ENCODE measurements around the gene ARPC2. TPM values are rescaled to one million over a fixed set of nuclear protein-coding genes. Genes with fewer than 3 reads are reported as not detected.

ARPC2 gene
- total RNA-seq, 1 donor from 2014 or later: 515 TPM

DNA sequence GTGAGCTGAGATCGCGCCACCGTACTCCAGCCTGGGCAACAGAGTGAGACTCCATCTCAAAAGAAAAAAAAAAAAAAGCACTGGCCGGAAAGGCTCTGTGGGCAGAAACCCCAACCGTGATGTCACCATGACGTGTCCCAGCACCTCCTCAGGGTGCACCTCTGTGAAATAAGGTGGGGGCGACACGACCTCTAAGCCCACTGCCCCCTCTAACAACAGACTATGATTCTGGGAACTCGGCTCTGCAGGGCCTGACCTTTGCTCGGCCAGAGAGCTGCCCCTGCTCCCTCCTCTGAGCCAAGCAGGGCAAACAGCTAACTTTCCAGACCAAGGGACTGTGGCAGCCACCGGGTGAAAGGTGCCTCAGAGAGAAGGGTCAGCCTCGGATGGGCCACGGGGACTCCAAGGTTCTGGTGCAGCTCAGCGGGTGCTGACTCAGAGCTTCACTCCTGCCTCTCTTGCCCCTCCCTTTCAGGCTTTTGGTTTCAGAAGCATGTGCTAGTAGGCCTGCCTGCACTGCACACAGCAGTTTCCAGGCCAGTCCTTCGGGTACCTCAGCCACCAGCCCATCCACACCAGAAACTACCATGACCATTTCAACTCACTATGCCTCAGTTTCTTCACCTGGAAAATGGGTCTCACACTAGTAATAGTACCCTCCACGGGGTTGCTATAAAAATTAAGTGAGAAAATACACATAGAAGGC lies 67.3 kb downstream of the ARPC2 start:
- DNase-seq: peak; percentile 87
- no peaks in the 10 kb centered on the region for H3K27me3 Mint-ChIP-seq
- H3K4me1 Mint-ChIP-seq: peaks cover 48% of the 10 kb centered on the region
- H3K4me3 Mint-ChIP-seq: peak overlapping the region; percentile 86
- H3K27ac Mint-ChIP-seq: peak overlapping the region; percentile 92
- peaks cover 36% of the 10 kb centered on the region for H3K36me3 Mint-ChIP-seq (ENCODE audit: low read depth)
- H3K9me3 Mint-ChIP-seq: no peaks in the 10 kb centered on the region
- intact Hi-C loops (cut with micrococcal nuclease): loop anchor here (10.0 kb wide), 1 partner anchor 1101 kb away; the partner anchor contains the start of gene DNPEP

GRCh38 chr2:218285604-218286003 lies 68.6 kb downstream of the ARPC2 start:
- intact Hi-C loops (cut with micrococcal nuclease): loop anchor here (1.0 to 10.0 kb wide), 5 partner anchors 15 to 1099 kb away; partner anchors contain the start of genes AAMP, ARPC2, CNOT9 and DNPEP
- peak; percentile 67 for DNase-seq
- Mint-ChIP-seq H3K9me3 (no peaks in the 10 kb centered on the region), H3K4me3 (peak overlapping the region; percentile 86), H3K36me3 (ENCODE audit: low read depth) (peaks cover 25% of the 10 kb centered on the region), H3K27ac (peak overlapping the region; percentile 92), H3K27me3 (no peaks in the 10 kb centered on the region), H3K4me1 (peaks cover 58% of the 10 kb centered on the region)

DNA sequence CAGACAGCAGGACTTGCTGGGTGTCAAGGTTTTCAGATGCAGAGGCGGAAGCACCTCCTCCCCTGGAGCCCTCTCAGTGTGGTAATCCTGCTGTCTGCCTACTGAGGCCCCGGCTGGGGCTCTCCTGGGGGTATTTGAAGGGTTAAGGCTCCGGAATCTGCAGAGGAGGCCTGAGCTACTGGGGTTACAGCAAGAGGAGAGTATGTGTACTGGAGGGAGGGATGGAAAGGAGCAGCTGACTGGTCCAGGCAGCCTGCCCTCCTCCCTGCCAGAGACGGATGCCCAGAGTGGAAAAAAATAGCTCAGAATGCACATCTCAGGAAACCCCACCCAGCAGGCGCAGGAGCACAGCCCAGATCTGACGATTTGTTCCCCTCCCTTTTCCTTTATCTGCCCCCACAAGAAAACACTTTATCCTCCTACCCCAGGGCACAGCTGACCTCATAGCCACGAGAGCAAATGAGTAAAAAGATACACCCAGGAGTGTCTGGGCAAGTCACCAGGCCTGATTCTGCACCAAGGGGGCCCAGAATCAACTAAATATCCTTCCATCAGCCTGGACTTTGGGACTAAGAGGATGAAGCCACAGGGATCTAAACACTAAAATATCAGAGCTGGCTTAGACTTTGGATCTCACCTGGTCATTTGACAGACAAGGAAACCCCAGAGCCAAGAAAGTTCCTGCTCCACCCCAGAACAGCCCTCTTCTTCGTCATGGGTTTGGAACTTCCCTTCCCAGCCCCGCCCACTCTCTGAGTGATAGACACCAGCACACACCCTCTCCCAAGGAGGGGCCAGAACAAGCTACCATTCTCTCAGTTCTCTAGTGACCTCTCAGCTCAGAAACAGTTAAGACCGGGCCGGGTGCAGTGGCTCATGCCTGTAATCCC lies 69.8 kb downstream of the ARPC2 start:
- peak; percentile 95 for DNase-seq
- intact Hi-C loops (cut with micrococcal nuclease): loop anchor here (1.0 to 10.0 kb wide), 6 partner anchors 17 to 1098 kb away; partner anchors contain the start of genes AAMP, ARPC2, CNOT9 and DNPEP
- Mint-ChIP-seq H3K4me1 (peaks cover 67% of the 10 kb centered on the region), H3K4me3 (peak overlapping the region; percentile 86), H3K9me3 (no peaks in the 10 kb centered on the region), H3K27ac (peak overlapping the region; percentile 92), H3K27me3 (no peaks in the 10 kb centered on the region), H3K36me3 (ENCODE audit: low read depth) (peaks cover 20% of the 10 kb centered on the region)

DNA sequence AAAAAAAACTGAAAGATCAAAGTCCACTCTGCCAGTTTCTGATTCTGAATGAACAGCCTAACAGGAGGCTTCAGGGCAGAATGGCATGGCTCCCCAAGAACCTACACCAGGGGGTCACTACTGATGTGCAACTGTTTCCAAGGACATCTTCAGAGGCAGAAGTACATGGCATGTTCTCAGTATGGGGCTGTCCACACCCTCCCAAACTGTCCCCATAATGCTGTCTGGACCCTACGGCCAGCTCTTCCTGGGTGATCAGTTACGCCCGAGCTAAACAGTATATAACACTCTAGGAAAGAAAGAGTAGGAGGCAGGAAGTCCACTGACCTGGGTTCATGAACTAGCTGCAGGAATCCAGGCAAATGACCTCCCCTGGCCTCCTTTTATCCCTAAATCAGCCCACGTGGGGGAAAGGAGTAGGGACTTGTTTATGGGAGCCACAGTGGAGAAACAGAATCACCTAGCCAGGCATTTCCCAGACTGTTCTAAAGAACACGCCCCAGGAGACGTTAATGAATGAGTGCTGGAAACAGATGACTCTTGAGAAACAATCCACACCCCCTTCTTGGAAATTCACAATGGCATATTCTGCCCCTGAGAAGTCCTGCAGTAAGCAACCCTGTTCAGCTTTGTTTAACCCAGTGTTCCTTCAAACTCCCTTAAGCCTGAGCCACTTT lies 72.8 kb downstream of the ARPC2 start:
- peak overlapping the region; percentile 91 for H3K27ac Mint-ChIP-seq
- DNase-seq: peak; percentile 63
- peaks cover 66% of the 10 kb centered on the region for H3K4me1 Mint-ChIP-seq
- intact Hi-C loops (cut with micrococcal nuclease): loop anchor here (5.0 to 10.0 kb wide), 2 partner anchors 78 to 1095 kb away; partner anchors contain the start of gene DNPEP
- H3K9me3 Mint-ChIP-seq: no peaks in the 10 kb centered on the region
- H3K27me3 Mint-ChIP-seq: no peaks in the 10 kb centered on the region
- H3K36me3 Mint-ChIP-seq (ENCODE audit: low read depth): peaks cover 16% of the 10 kb centered on the region
- peak overlapping the region; percentile 94 for H3K4me3 Mint-ChIP-seq

DNA sequence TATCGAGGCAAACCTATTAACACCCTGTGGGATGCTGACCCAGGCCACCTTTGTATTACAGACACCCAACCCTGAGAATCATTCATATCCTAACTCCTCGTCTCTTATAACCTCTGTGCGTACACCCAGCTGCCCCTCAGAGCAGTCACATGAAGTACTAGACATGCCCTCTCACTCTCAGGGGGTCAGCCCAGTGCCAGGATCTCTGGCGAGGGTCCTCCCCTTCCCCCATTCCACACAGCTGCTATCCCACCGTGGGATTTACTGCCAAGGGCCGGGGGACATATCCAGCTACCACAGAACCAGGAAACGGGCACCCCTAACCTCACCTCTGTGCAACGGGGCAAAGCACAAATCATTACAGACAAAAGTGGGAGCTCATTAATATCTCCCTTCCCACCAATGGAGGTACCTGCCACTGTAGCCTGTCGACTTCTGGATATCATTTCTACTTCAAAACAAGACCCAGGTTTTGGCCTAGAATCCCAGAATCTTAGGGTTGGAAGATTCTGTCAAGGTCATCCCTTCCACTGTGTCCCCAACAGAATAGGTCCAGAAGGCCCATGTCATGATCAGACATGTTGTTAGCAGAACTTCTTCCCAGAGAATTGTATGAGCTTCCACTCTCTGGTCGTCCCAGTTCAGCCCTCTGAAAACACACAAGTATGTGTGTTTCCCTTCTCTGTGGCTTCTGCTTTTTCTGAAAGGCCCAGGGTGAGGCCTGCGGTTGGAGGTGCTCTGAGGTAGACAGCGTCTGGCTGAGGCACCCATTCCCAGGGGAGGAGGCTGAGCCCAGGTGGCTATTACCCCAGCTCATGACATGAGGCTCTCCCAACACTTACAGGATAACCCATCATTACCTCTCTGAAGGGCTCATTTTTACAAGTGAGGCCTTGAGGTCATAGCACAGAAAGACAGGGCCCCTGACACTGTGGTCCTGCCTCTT lies 73.6 kb downstream of the ARPC2 start:
- Mint-ChIP-seq H3K36me3 (ENCODE audit: low read depth) (peaks cover 12% of the 10 kb centered on the region), H3K27me3 (peaks cover 3% of the 10 kb centered on the region), H3K27ac (peak overlapping the region; percentile 91), H3K9me3 (no peaks in the 10 kb centered on the region), H3K4me1 (peaks cover 61% of the 10 kb centered on the region), H3K4me3 (peak overlapping the region; percentile 94)
- peak; percentile 86 for DNase-seq
- intact Hi-C loops (cut with micrococcal nuclease): loop anchor here (1.0 to 5.0 kb wide), 2 partner anchors 20 to 77 kb away; partner anchors contain the start of genes AAMP and PNKD

DNA sequence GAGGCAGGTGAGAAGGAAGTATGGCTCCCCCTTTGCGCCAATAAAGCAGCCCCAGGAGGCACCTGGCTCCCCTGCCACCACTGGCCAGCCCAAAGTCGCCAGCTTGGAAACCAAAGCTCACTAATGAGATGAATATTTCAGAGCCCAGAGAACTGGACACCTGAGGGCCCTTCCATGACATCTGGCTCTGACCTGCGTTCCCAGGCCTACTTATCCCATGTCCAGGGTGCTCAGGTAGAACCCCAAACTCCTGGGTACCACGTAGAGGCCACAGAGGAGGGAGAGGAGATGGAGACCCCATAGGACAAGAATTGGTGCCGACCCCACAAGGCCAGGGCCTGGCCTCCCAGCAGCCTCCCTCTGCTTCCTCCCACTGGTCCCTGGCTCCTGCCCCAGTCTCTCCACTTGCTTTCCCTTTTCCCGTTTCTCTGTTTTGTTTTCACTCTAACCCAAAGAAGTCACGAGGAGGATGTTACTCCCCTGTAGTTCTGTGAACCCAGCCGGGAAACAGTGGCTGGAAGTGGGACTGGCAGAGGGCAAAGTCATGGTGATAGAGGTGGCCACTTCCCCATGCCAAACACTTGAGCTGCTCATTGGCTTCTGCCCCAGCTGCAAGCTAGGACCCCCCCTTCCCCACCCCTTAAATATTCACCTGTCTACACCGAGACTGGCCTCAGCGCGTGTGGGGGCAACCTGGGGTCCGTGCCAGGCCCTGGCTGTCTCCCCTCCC lies 74.5 kb downstream of the ARPC2 start:
- Mint-ChIP-seq H3K27me3 (peaks cover 3% of the 10 kb centered on the region), H3K9me3 (no peaks in the 10 kb centered on the region), H3K4me1 (peaks cover 54% of the 10 kb centered on the region), H3K36me3 (ENCODE audit: low read depth) (peaks cover 11% of the 10 kb centered on the region), H3K4me3 (peak overlapping the region; percentile 94), H3K27ac (peak overlapping the region; percentile 91)
- intact Hi-C loops (cut with micrococcal nuclease): loop anchor here (1.0 to 5.0 kb wide), 2 partner anchors 21 to 76 kb away; partner anchors contain the start of genes AAMP and PNKD
- peak; percentile 70 for DNase-seq

GRCh38 chr2:218292048-218293014 lies 75.3 kb downstream of the ARPC2 start, which contains the start of gene TMBIM1:
TSS of gene TMBIM1 (minus strand) at chr2:218292503. CDS start at chr2:218282141, 10,362 bp downstream.
- Mint-ChIP-seq H3K4me1 (peaks cover 45% of the 10 kb centered on the region), H3K9me3 (no peaks in the 10 kb centered on the region), H3K27me3 (peaks cover 3% of the 10 kb centered on the region), H3K27ac (peak within 1 kb of the TSS; percentile 91), H3K4me3 (peak within 1 kb of the TSS; percentile 94), H3K36me3 (ENCODE audit: low read depth) (peaks cover 8% of the 10 kb centered on the region)
- peak; percentile 96 for DNase-seq
- intact Hi-C loops (cut with micrococcal nuclease): loop anchor here (5.0 kb wide), 1 partner anchor 75 kb away; no protein-coding TSS in a partner anchor

DNA sequence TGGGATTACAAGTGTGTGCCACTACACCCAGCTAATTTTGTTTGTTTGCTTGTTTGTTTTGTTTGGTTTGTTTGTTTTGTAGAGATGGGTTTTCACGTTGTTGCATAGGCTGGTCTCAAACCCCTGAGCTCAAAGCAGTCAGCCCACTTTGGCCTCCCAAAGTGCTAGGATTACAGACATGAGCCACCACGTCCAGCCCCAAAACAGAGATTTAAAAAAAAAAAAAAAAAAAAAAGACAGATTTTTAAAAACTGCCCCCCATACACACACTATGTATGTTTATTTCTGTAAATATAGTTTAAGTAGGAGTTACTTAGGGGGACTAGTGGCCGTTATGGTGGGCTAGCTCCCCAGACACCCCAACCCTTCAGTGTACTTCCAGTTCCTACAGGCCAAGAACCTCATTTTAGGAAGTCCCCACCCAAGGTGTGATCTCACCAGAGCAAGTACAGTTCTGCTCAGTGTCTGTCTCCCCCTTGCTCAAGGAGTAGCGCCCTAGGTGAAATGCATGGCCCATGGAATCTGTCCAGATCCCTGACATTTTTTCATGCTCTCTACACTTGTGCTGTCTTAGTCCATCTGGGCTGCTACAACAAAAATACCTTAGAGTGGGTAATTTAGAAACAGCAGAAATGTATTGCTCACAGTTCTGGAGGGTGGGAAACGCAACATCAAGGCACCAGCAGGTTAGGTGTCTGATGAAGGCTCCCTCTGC lies 76.9 kb downstream of the ARPC2 start:
- intact Hi-C loops (cut with micrococcal nuclease): loop anchor here (5.0 kb wide), 1 partner anchor 73 kb away; no protein-coding TSS in a partner anchor
- peaks cover 3% of the 10 kb centered on the region for H3K27me3 Mint-ChIP-seq
- H3K4me1 Mint-ChIP-seq: peaks cover 36% of the 10 kb centered on the region
- H3K27ac Mint-ChIP-seq: no peak overlapping the region
- H3K4me3 Mint-ChIP-seq: peak overlapping the region; percentile 9
- no peaks in the 10 kb centered on the region for H3K9me3 Mint-ChIP-seq
- peak; percentile 60 for DNase-seq
- H3K36me3 Mint-ChIP-seq (ENCODE audit: low read depth): peaks cover 3% of the 10 kb centered on the region

GRCh38 chr2:218294430-218295022 lies 77.5 kb downstream of the ARPC2 start:
- H3K27ac Mint-ChIP-seq: no peak overlapping the region
- no peak overlapping the region for H3K4me3 Mint-ChIP-seq
- no peak for DNase-seq
- H3K4me1 Mint-ChIP-seq: peaks cover 33% of the 10 kb centered on the region
- H3K36me3 Mint-ChIP-seq (ENCODE audit: low read depth): no peaks in the 10 kb centered on the region
- H3K27me3 Mint-ChIP-seq: peaks cover 3% of the 10 kb centered on the region
- intact Hi-C loops (cut with micrococcal nuclease): loop anchor here (5.0 kb wide), 1 partner anchor 73 kb away; no protein-coding TSS in a partner anchor
- no peaks in the 10 kb centered on the region for H3K9me3 Mint-ChIP-seq

GRCh38 chr2:218295029-218295428 lies 78.0 kb downstream of the ARPC2 start:
- Mint-ChIP-seq H3K27ac (no peak overlapping the region), H3K27me3 (peaks cover 3% of the 10 kb centered on the region), H3K36me3 (ENCODE audit: low read depth) (no peaks in the 10 kb centered on the region), H3K4me3 (no peak overlapping the region), H3K4me1 (peaks cover 28% of the 10 kb centered on the region), H3K9me3 (no peaks in the 10 kb centered on the region)
- intact Hi-C loops (cut with micrococcal nuclease): no loop called here
- no peak for DNase-seq

All from activated CD4-positive, alpha-beta T cell treated with anti-CD3 and anti-CD28 coated beads, Interleukin-2, amount 10 ng/mL, durations not matched to agents 24 days and 14 days (primary cell).